DMS79 (cell line): ENCODE measurements around the gene TRAT1.
A peak's percentile ranks its signal among the peaks of the same experiment; 100 is the strongest.

Source experiments
- DNase-seq: peaks from one replicate; lab custom pipeline; 2025; lab: John Stamatoyannopoulos, UW

The TRAT1 gene

GRCh38 chr3:108861401-108861800 is 38.8 kb downstream of the TRAT1 start:
- no peak for DNase-seq

- DNase-seq: no peak
Measured at GRCh38 chr3:108862865-108863798, 40.5 kb downstream of the TRAT1 start.

DNA sequence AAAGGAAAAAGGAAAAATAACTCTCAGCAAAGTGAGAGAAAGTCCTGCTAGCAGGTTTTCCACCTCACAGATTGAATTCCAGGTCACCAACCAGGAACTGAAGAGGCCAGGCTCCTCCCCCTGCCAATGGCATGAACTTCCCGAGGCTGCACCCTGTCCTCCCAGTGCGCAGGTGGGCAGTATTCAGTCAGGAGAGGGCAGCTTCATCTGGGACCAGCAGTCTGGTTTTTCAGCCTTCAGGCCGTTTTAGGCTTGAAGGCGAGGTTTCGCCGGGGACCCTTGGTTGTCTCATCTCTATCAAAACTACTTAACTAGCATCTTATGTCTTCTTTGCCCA is 41.2 kb downstream of the TRAT1 start:
- no peak for DNase-seq

DNA sequence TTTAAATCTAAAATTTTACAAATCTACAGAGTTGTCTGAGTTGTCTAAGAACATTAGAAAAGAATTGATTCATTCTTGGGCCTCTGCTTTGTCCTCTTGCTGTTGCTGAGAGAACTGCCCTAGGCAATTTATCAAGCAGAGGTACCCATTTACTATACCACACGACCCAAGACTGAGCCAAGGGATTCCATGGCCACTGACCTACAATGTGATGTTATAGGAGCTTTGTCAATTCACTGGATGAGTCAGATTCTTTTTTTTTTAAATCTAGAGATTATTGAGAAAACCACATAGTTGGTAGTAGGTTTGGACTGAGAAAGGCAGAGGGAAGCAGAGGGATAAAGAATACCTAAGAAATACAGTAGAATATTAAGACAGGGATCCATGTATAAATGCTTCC is 55.3 kb downstream of the TRAT1 start:
- no peak for DNase-seq

DNA sequence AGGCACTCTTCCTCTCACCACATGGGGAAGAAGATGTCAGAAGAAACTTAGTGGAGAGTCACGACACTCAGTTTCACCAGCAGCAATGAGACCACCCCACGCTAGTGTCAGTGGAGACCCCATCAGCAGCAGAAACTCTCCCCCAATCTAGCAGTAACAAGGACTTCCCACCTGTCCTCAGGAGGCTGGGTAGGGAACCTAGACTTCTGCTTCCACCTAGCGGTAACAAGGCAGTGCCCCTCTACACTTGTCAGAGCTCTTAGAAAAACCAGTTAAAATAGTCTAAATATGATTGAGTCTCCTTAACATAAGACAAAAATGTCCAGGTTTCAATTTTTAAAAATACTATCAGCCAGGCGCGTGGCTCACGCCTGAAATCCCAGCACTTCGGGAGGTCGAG is 57.3 kb downstream of the TRAT1 start:
- no peak for DNase-seq

- DNase-seq: no peak
Measured at GRCh38 chr3:108882762-108883161, 60.2 kb downstream of the TRAT1 start.

GRCh38 chr3:108883373-108883772 is 60.8 kb downstream of the TRAT1 start:
- no peak for DNase-seq

- no peak for DNase-seq
Measured at GRCh38 chr3:108887121-108887520, 64.5 kb downstream of the TRAT1 start.

DNA sequence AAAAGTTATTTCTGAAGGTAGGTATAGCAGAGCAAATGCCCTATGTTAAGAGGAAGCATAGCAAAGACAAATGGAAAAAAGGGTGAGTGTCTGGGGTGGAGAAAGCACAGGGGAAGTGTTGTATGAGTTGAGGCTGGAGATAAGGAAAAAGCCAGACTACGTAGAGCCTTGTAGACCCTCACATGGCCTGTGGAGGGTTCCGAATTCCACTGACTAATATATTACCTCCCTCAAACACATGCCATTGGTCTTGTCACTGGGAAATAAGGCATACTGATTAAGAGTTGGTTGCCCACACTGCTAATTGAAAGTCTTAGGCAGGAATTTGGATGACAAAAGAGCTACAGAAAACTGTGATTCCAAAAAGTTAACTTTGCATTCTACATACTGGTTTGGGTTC is 65.2 kb downstream of the TRAT1 start:
- no peak for DNase-seq

DNA sequence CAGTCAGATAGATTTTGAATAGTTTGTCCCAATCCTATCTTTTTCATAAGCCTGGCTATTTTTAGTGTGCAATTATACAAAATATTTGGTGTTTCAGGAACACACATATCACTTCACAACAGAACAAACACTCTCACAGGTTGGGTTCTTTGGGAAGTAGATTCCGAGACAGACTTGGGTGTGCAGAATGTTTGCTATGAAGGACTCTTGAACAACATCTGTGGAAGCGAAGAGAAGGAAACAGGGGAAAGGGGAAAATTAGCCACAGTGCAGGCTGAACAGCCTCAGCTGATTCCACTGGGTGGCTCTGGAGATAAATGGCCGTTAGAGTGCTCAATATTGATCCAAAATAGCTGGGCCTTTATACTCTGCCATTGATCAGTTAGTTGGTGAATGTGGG is 69.2 kb downstream of the TRAT1 start:
- DNase-seq: no peak

DNA sequence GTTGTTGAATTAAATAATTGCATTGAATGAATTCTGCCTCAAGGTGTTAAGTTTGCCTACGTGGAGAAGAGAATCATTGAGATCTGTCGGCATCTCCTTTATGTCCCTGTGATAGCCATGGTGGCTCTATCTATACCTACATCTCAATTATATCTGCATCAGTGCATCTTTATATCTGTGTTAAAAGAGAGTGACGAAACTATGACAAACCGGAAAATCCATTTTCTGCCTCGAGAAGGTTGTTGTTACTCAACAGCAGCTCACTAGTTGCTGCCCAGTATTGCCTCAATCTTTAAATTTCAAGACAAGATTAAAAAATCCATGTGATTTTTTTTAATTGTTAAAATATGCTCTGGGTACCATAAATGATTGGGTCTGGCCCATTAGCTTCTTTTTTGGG is 72.4 kb downstream of the TRAT1 start:
- no peak for DNase-seq

- no peak for DNase-seq
Measured at GRCh38 chr3:108897883-108898282, 75.3 kb downstream of the TRAT1 start.

GRCh38 chr3:108899530-108899929 is 76.9 kb downstream of the TRAT1 start:
- peak; percentile 71 for DNase-seq
